Measurements from ENCODE around the gene CYTH4.

Gene CYTH4

DNA sequence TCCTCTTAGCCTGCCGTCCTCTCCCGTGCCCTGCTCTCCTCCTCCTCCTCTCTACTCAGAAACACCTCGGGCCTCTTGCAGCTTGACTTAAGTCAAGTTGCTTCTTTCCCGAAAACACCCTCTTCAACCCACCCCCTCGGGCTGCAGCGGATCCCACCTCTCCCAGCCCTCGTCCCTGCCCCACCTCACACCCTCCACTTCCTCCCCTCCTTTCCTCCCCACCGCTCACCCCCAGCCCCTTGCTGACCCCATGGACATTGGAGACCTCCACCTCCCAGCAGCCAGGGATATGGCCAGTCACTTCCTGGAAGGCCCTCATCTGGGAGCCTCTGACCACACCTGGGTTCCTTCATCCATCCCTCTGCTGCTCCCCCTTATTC is 8.5 kb upstream of the CYTH4 start:
- Histone ChIP-seq H3K4me3 (no peak overlapping the region), H3K9me3 (ENCODE audit: low read depth, low read length) (no peaks in the 10 kb centered on the region), H3K27ac (no peak overlapping the region), H3K36me3 (ENCODE audit: insufficient read depth, low read length) (no peaks in the 10 kb centered on the region), H3K9ac (ENCODE audit: insufficient read length) (no peak overlapping the region)
- DNase-seq (ENCODE audit: low read depth, low spot score) = no peak
- no peak for TF ChIP-seq POLR2AphosphoS5 (IDR thresholded peaks at IDR 0.05; ENCODE audit: borderline replicate concordance, low read depth, low read length)
- TF ChIP-seq FOXP2 (optimal IDR thresholded peaks at IDR 0.05; ENCODE audit: control extremely low read depth, extremely low read length, insufficient read depth) = no peak
- TF ChIP-seq EZH2 (IDR thresholded peaks at IDR 0.05) = no peak

DNA sequence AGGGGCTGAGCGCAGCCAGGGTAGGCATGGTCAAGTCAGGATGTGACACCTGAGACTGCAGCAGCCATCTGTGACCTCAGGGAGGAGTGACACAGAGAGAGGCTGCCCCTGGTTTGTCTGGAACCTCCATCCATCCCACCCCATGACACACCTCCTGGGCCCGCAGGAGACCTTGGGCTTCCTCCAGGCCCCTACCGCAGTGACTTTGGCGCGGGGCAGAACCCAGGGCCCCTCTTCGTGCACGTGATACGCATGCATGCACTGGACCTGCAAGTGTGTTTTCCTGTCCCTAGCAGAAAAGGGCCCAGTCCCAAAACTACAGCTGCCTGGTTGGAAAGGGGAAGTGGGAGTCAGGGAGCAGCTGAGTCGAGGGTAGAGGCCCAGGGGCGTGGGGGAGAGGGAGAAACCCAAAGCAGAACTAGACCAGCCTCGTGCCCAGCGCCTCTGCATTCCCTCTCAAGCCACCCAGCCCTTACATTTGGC is 7.9 kb upstream of the CYTH4 start:
- DNase-seq (ENCODE audit: low read depth, low spot score) = no peak
- H3K9me3 ChIP-seq (ENCODE audit: low read depth, low read length) = no peaks in the 10 kb centered on the region
- H3K36me3 ChIP-seq (ENCODE audit: insufficient read depth, low read length) = no peaks in the 10 kb centered on the region
- TF ChIP-seq POLR2AphosphoS5 (IDR thresholded peaks at IDR 0.05; ENCODE audit: borderline replicate concordance, low read depth, low read length) (no peak), EZH2 (IDR thresholded peaks at IDR 0.05) (no peak), FOXP2 (optimal IDR thresholded peaks at IDR 0.05; ENCODE audit: control extremely low read depth, extremely low read length, insufficient read depth) (no peak)
- H3K4me3 ChIP-seq = no peak overlapping the region
- H3K9ac ChIP-seq (ENCODE audit: insufficient read length) = no peak overlapping the region
- H3K27ac ChIP-seq = no peak overlapping the region

DNA sequence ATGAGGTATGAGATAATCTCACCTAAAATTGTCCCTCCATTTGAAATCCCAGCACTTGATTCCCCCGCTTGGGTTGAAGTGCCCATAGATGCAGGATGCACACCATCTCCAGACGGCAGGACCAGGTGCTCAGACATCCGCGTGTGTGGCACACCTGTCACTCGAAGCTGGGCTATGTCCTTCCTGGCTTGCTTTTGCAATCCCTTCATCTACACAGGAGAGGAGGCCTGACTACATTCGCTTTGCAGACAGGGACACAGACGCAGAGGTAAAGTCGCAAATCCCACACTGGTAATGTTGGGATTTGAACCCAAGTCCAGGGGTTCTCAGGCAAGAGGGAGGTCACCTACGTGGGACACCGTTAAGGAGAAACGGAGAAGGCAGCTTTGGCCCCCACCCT is 7.2 kb upstream of the CYTH4 start:
- H3K4me3 ChIP-seq = no peak overlapping the region
- H3K36me3 ChIP-seq (ENCODE audit: insufficient read depth, low read length) = no peaks in the 10 kb centered on the region
- H3K27ac ChIP-seq = no peak overlapping the region
- no peak for DNase-seq (ENCODE audit: low read depth, low spot score)
- TF ChIP-seq EZH2 (IDR thresholded peaks at IDR 0.05) = no peak
- no peak for TF ChIP-seq POLR2AphosphoS5 (IDR thresholded peaks at IDR 0.05; ENCODE audit: borderline replicate concordance, low read depth, low read length)
- H3K9me3 ChIP-seq (ENCODE audit: low read depth, low read length) = no peaks in the 10 kb centered on the region
- no peak overlapping the region for H3K9ac ChIP-seq (ENCODE audit: insufficient read length)

DNA sequence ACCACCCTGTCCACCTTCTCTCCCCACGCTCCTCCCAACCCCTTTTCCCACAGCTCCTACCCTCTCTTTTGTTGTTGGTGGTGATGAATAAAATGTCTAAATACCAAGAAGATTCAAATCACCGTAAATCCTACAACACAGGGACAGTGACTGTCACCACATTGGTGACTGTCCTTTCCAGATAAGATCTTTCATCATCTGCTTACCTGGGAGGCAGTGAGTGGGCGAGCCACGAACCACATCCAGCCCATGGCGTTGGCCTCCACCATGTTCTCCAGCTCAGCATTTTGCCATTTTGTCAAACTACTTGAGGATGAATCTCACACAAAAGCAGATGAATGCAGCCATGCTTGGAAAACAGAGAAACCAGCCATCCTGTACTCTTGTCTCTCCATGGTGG is 6.7 kb upstream of the CYTH4 start:
- H3K36me3 ChIP-seq (ENCODE audit: insufficient read depth, low read length) = no peaks in the 10 kb centered on the region
- H3K9me3 ChIP-seq (ENCODE audit: low read depth, low read length) = no peaks in the 10 kb centered on the region
- no peak overlapping the region for H3K27ac ChIP-seq
- DNase-seq (ENCODE audit: low read depth, low spot score) = no peak
- no peak for TF ChIP-seq EZH2 (IDR thresholded peaks at IDR 0.05)
- TF ChIP-seq FOXP2 (optimal IDR thresholded peaks at IDR 0.05; ENCODE audit: control extremely low read depth, extremely low read length, insufficient read depth) = no peak
- TF ChIP-seq POLR2AphosphoS5 (IDR thresholded peaks at IDR 0.05; ENCODE audit: borderline replicate concordance, low read depth, low read length) = no peak
- no peak overlapping the region for H3K4me3 ChIP-seq
- H3K9ac ChIP-seq (ENCODE audit: insufficient read length) = no peak overlapping the region

DNA sequence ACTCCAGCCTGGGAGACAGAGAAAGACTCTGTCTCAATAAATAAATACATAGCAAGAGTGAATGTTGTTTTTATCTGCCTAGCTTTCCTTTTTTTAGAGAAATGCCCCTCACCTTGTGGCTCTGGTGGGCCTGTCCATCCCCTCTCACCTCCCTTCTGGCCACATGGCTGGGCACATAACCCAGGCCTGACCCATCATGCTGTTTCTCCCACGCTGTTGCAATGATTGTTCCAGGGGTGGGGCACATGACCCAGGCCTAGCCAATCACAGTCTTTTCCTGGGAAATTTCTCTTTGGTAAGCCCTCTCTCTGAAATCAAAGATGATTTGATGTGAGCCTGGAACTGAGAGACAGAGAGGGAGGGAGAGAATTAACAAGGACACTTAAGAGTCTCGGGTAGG is 5.5 kb upstream of the CYTH4 start:
- Histone ChIP-seq H3K9me3 (ENCODE audit: low read depth, low read length) (no peaks in the 10 kb centered on the region), H3K36me3 (ENCODE audit: insufficient read depth, low read length) (no peaks in the 10 kb centered on the region), H3K9ac (ENCODE audit: insufficient read length) (no peak overlapping the region), H3K27ac (no peak overlapping the region), H3K4me3 (no peak overlapping the region)
- TF ChIP-seq EZH2 (IDR thresholded peaks at IDR 0.05) = no peak
- no peak for TF ChIP-seq FOXP2 (optimal IDR thresholded peaks at IDR 0.05; ENCODE audit: control extremely low read depth, extremely low read length, insufficient read depth)
- no peak for TF ChIP-seq POLR2AphosphoS5 (IDR thresholded peaks at IDR 0.05; ENCODE audit: borderline replicate concordance, low read depth, low read length)
- DNase-seq (ENCODE audit: low read depth, low spot score) = no peak

DNA sequence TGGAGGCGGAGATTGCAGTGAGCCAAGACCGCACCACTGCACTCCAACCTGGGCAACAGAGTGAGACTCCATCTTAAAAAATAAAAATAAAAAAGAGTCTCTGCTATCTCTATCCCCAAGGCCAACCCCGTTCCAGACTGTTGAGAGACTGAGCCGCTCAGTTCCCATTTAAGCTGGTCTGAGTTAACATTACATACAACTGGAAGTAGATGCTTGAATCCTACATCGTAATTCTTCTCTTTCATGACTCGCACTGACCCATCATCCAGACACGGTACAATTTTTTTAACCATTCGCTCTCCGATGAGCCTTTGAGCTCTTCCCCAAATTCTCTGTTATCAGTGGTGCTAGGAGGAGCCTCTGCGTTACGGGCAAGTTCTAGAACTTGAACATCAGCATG is 4.9 kb upstream of the CYTH4 start:
- H3K4me3 ChIP-seq = no peak overlapping the region
- DNase-seq (ENCODE audit: low read depth, low spot score) = no peak
- no peak overlapping the region for H3K9ac ChIP-seq (ENCODE audit: insufficient read length)
- TF ChIP-seq FOXP2 (optimal IDR thresholded peaks at IDR 0.05; ENCODE audit: control extremely low read depth, extremely low read length, insufficient read depth) (no peak), POLR2AphosphoS5 (IDR thresholded peaks at IDR 0.05; ENCODE audit: borderline replicate concordance, low read depth, low read length) (no peak), EZH2 (IDR thresholded peaks at IDR 0.05) (no peak)
- H3K9me3 ChIP-seq (ENCODE audit: low read depth, low read length) = no peaks in the 10 kb centered on the region
- no peaks in the 10 kb centered on the region for H3K36me3 ChIP-seq (ENCODE audit: insufficient read depth, low read length)
- H3K27ac ChIP-seq = no peak overlapping the region

DNA sequence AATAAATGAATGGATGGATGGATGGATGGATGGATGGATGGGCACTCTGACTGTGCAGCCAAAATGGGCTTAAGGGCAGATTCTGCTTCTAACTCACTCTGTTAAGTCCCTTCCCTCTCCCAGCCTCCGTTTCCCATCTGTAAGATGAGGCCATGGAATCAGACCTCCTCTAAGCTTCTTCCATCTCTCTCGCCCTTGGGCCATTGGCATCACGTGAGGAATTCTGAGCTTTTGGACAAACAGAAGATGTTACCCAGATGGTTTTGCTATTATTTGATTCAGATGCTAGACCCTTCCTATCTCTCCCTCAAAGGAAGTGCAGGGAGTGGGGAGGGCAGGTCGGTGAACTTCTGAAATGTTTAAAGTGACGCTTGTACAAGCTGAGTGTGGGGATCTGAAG is 4.0 kb upstream of the CYTH4 start:
- TF ChIP-seq FOXP2 (optimal IDR thresholded peaks at IDR 0.05; ENCODE audit: control extremely low read depth, extremely low read length, insufficient read depth) (no peak), POLR2AphosphoS5 (IDR thresholded peaks at IDR 0.05; ENCODE audit: borderline replicate concordance, low read depth, low read length) (no peak), EZH2 (IDR thresholded peaks at IDR 0.05) (no peak)
- Histone ChIP-seq H3K4me3 (no peak overlapping the region), H3K9ac (ENCODE audit: insufficient read length) (no peak overlapping the region), H3K27ac (no peak overlapping the region), H3K9me3 (ENCODE audit: low read depth, low read length) (no peaks in the 10 kb centered on the region), H3K36me3 (ENCODE audit: insufficient read depth, low read length) (no peaks in the 10 kb centered on the region)
- no peak for DNase-seq (ENCODE audit: low read depth, low spot score)

DNA sequence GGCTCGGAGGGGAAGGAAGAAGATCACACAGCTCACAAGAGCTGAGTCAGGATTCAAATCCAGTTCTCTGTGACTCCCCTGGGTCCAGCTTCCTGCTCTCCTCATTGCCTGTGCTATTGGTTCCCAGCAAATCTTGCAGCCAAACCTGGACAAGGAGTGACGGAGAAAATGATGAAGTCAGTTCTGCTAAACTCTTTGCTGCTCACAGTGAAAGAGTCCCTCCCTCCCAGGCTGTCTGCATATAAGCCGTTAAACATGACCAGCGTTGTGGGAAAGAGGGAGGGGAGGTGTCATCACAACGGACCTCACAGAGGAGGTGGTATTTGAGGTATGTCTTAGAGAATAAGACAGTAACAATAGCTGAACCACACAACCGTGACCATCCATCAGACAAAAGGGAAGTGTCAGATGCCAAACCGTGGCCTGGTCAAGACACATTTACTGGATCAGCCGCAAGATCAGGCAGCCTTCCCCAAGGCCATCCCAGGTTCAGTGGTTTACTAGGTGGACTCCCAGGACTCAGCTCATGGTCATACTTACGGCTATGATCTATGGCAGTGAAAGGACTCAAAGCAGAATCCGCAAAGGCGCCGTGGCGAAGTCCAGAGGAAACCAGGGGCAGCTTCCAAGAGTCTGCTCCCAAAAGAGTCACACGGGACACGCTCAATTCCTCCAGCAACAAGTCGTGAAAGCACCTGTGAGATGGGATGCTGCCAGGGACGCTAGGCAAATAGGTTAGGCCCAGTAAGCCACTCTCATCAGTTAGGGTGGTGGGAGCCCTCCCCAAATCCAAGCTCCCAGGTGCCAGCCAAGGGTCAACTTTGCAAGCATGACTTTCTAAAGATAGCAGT is 2.8 kb upstream of the CYTH4 start:
- TF ChIP-seq FOXP2 (optimal IDR thresholded peaks at IDR 0.05; ENCODE audit: control extremely low read depth, extremely low read length, insufficient read depth) = no peak
- TF ChIP-seq POLR2AphosphoS5 (IDR thresholded peaks at IDR 0.05; ENCODE audit: borderline replicate concordance, low read depth, low read length) = no peak
- TF ChIP-seq EZH2 (IDR thresholded peaks at IDR 0.05) = no peak
- Histone ChIP-seq H3K27ac (no peak overlapping the region), H3K36me3 (ENCODE audit: insufficient read depth, low read length) (no peaks in the 10 kb centered on the region), H3K4me3 (no peak overlapping the region), H3K9me3 (ENCODE audit: low read depth, low read length) (no peaks in the 10 kb centered on the region), H3K9ac (ENCODE audit: insufficient read length) (no peak overlapping the region)
- no peak for DNase-seq (ENCODE audit: low read depth, low spot score)

DNA sequence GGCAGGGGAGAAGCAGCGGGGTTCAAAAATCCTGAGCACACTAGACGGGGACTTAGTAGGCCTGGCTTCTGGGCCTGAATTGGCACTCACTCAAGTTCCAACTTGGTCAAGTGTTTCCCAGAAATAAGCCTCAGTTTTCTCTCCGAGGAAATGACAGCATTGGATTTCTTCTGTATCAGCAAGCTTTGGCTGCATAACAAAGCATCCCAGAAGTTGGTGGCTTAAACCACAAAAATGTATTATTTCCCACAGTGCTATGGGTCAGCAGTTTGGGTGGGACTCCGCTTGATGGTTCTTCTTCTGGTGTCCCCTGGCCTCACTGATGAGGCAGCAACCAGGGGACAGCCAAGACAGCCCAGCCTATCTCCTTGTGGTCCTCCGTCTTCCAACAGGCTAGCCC is 1.6 kb upstream of the CYTH4 start:
- DNase-seq (ENCODE audit: low read depth, low spot score) = no peak
- TF ChIP-seq POLR2AphosphoS5 (IDR thresholded peaks at IDR 0.05; ENCODE audit: borderline replicate concordance, low read depth, low read length) = no peak
- TF ChIP-seq FOXP2 (optimal IDR thresholded peaks at IDR 0.05; ENCODE audit: control extremely low read depth, extremely low read length, insufficient read depth) = no peak
- no peak for TF ChIP-seq EZH2 (IDR thresholded peaks at IDR 0.05)
- H3K36me3 ChIP-seq (ENCODE audit: insufficient read depth, low read length) = no peaks in the 10 kb centered on the region
- H3K27ac ChIP-seq = no peak overlapping the region
- H3K9ac ChIP-seq (ENCODE audit: insufficient read length) = no peak overlapping the region
- H3K9me3 ChIP-seq (ENCODE audit: low read depth, low read length) = no peaks in the 10 kb centered on the region
- no peak overlapping the region for H3K4me3 ChIP-seq
